CD4-positive, alpha-beta T cell treated with Interleukin-17A for 4 hours (primary cell): Measurements from ENCODE around the gene SETD5.
A peak's percentile ranks its signal among the peaks of the same experiment; 100 is the strongest.

Source experiments
- DNase-seq: peaks from one replicate; pipeline ENCODE4 v3.0.0-alpha.2; 2020; ENCODE audit warnings: mixed read lengths

SETD5 gene

GRCh38 chr3:9388142-9388541 is 9.3 kb upstream of the SETD5 start:
- no peak for DNase-seq

GRCh38 chr3:9388562-9389272 is 8.7 kb upstream of the SETD5 start:
- no peak for DNase-seq

- no peak for DNase-seq
Measured at GRCh38 chr3:9390265-9390888, 7.0 kb upstream of the SETD5 start.

- no peak for DNase-seq
Measured at GRCh38 chr3:9392041-9392440, 5.4 kb upstream of the SETD5 start.

- DNase-seq: no peak
Measured at GRCh38 chr3:9395570-9396300, 1.7 kb upstream of the SETD5 start.

GRCh38 chr3:9396301-9396631 is 1.1 kb upstream of the SETD5 start:
- DNase-seq: peak; percentile 79

- DNase-seq: peak; percentile 98
Measured at GRCh38 chr3:9396632-9397331, 633 bp upstream of the SETD5 start.

GRCh38 chr3:9397906-9398699 is 688 bp downstream of the SETD5 start:
- DNase-seq: peak; percentile 35

- DNase-seq: no peak
Measured at GRCh38 chr3:9398700-9399336, 1.4 kb downstream of the SETD5 start.

GRCh38 chr3:9399337-9399703 is 1.9 kb downstream of the SETD5 start:
- no peak for DNase-seq

- DNase-seq: peak; percentile 20
Measured at GRCh38 chr3:9399746-9400145, 2.3 kb downstream of the SETD5 start.

GRCh38 chr3:9400616-9401015 is 3.2 kb downstream of the SETD5 start:
- no peak for DNase-seq

GRCh38 chr3:9401986-9402385 is 4.6 kb downstream of the SETD5 start:
- DNase-seq: no peak

GRCh38 chr3:9402410-9403228 is 5.2 kb downstream of the SETD5 start:
- DNase-seq: no peak

- DNase-seq: no peak
Measured at GRCh38 chr3:9403463-9403862, 6.0 kb downstream of the SETD5 start.

- DNase-seq: peak; percentile 16
Measured at GRCh38 chr3:9404680-9405079, 7.3 kb downstream of the SETD5 start.

GRCh38 chr3:9405756-9406155 is 8.3 kb downstream of the SETD5 start:
- no peak for DNase-seq

GRCh38 chr3:9406856-9407626 is 9.6 kb downstream of the SETD5 start:
- no peak for DNase-seq

GRCh38 chr3:9408061-9408460 is 10.6 kb downstream of the SETD5 start:
- DNase-seq: no peak

GRCh38 chr3:9408546-9408945 is 11.1 kb downstream of the SETD5 start:
- no peak for DNase-seq
